H7 (cell line): ENCODE data around the gene STX3. TPM values are rescaled to one million over a fixed set of nuclear protein-coding genes. Genes with fewer than 3 reads are reported as not detected.
A peak's percentile ranks its signal among the peaks of the same experiment; 100 is the strongest.

ENCODE experiments used
- DNase-seq: peaks from one replicate; pipeline ENCODE4 v3.0.0; 2012
- H3K27me3 ChIP-seq: 2 replicates; pipeline ENCODE4 v1.6.0; 2011; ENCODE audit warnings: mild to moderate bottlenecking, low read length; ENCODE audit not compliant: control insufficient read depth, insufficient read depth
- H3K36me3 ChIP-seq: replicated peaks from 2 replicates; pipeline ENCODE4 v1.5.1; 2011; ENCODE audit warnings: low read length; ENCODE audit not compliant: control insufficient read depth, insufficient read depth
- H3K4me3 ChIP-seq: 2 replicates; pipeline ENCODE4 v1.5.1; 2011; ENCODE audit warnings: low read depth, mild to moderate bottlenecking, control low read depth, low read length, moderate library complexity; ENCODE audit not compliant: insufficient read depth
- total RNA-seq: library from RNA; depleted of rRNA; stranded (reverse); fragments of >200 nt; shearing (Covaris generic); gene quantifications from 2 replicates; pipeline ENCODE4 v1.2.3, GENCODE V29; 2014

Gene STX3
- total RNA-seq, 1 experiment from 2014 or later = 43.2 TPM

- no peaks in the 10 kb centered on the region for H3K27me3 ChIP-seq
- H3K36me3 ChIP-seq = peaks cover 37% of the 10 kb centered on the region
- H3K4me3 ChIP-seq = no peak overlapping the region
- no peak for DNase-seq
Measured at GRCh38 chr11:59791639-59792038, 36.5 kb downstream of the STX3 start.

- Histone ChIP-seq H3K27me3 (no peaks in the 10 kb centered on the region), H3K4me3 (no peak overlapping the region), H3K36me3 (peaks cover 37% of the 10 kb centered on the region)
- no peak for DNase-seq
Measured at GRCh38 chr11:59792507-59792906, 37.3 kb downstream of the STX3 start.

GRCh38 chr11:59794417-59794816, 39.2 kb downstream of the STX3 start:
- H3K4me3 ChIP-seq = no peak overlapping the region
- no peak for DNase-seq
- H3K36me3 ChIP-seq = peaks cover 31% of the 10 kb centered on the region
- no peaks in the 10 kb centered on the region for H3K27me3 ChIP-seq

GRCh38 chr11:59800390-59801025, 45.3 kb downstream of the STX3 start:
- H3K4me3 ChIP-seq = no peak overlapping the region
- H3K27me3 ChIP-seq = no peaks in the 10 kb centered on the region
- peaks cover 7% of the 10 kb centered on the region for H3K36me3 ChIP-seq
- DNase-seq = no peak

- Histone ChIP-seq H3K4me3 (no peak overlapping the region), H3K36me3 (peaks cover 7% of the 10 kb centered on the region), H3K27me3 (no peaks in the 10 kb centered on the region)
- no peak for DNase-seq
Measured at GRCh38 chr11:59801160-59801706, 46.1 kb downstream of the STX3 start.

- peak; percentile 21 for DNase-seq
- H3K36me3 ChIP-seq = peaks cover 12% of the 10 kb centered on the region
- no peaks in the 10 kb centered on the region for H3K27me3 ChIP-seq
- no peak overlapping the region for H3K4me3 ChIP-seq
Measured at GRCh38 chr11:59801981-59802638, 46.9 kb downstream of the STX3 start.

GRCh38 chr11:59802639-59803176, 47.5 kb downstream of the STX3 start:
- H3K36me3 ChIP-seq = peaks cover 13% of the 10 kb centered on the region
- DNase-seq = peak; percentile 25
- no peak overlapping the region for H3K4me3 ChIP-seq
- no peaks in the 10 kb centered on the region for H3K27me3 ChIP-seq

- Histone ChIP-seq H3K36me3 (peaks cover 22% of the 10 kb centered on the region), H3K4me3 (no peak overlapping the region), H3K27me3 (no peaks in the 10 kb centered on the region)
- no peak for DNase-seq
Measured at GRCh38 chr11:59804061-59804460, 48.9 kb downstream of the STX3 start.

GRCh38 chr11:59807047-59807610, 52.0 kb downstream of the STX3 start:
- no peak overlapping the region for H3K4me3 ChIP-seq
- DNase-seq = no peak
- H3K36me3 ChIP-seq = peaks cover 20% of the 10 kb centered on the region
- no peaks in the 10 kb centered on the region for H3K27me3 ChIP-seq

GRCh38 chr11:59810189-59810910, 55.2 kb downstream of the STX3 start, which contains the start of gene MRPL16:
MRPL16 (minus strand) TSS chr11:59810778; CDS start chr11:59810658, 120 bp downstream.
- peaks cover 18% of the 10 kb centered on the region for H3K36me3 ChIP-seq
- no peaks in the 10 kb centered on the region for H3K27me3 ChIP-seq
- H3K4me3 ChIP-seq = peak within 1 kb of the TSS; percentile 99
- DNase-seq = peak; percentile 89

GRCh38 chr11:59810911-59811259, 55.7 kb downstream of the STX3 start:
- no peak for DNase-seq
- Histone ChIP-seq H3K36me3 (peaks cover 16% of the 10 kb centered on the region), H3K4me3 (peak overlapping the region; percentile 99), H3K27me3 (no peaks in the 10 kb centered on the region)

GRCh38 chr11:59812220-59812619, 57.0 kb downstream of the STX3 start:
- no peak overlapping the region for H3K4me3 ChIP-seq
- peaks cover 9% of the 10 kb centered on the region for H3K36me3 ChIP-seq
- no peak for DNase-seq
- no peaks in the 10 kb centered on the region for H3K27me3 ChIP-seq

GRCh38 chr11:59813364-59813763, 58.2 kb downstream of the STX3 start:
- H3K36me3 ChIP-seq = peaks cover 5% of the 10 kb centered on the region
- no peak for DNase-seq
- no peaks in the 10 kb centered on the region for H3K27me3 ChIP-seq
- H3K4me3 ChIP-seq = no peak overlapping the region

- Histone ChIP-seq H3K4me3 (no peak overlapping the region), H3K27me3 (no peaks in the 10 kb centered on the region), H3K36me3 (no peaks in the 10 kb centered on the region)
- DNase-seq = no peak
Measured at GRCh38 chr11:59814021-59814420, 58.8 kb downstream of the STX3 start.
